Measurements from ENCODE around the gene RAB27B. TPM values are rescaled to one million over a fixed set of nuclear protein-coding genes. Genes with fewer than 3 reads are reported as not detected.

Gene RAB27B
- polyA plus RNA-seq, 2 of the 4 experiments (the other 2 are of a cell fraction): 11.0 to 13.2 TPM

GRCh38 chr18:54780285-54780861 is 47.9 kb upstream of the RAB27B start:
- ChIA-PET POLR2A (no interaction called here), CTCF (interaction anchor here (1.0 kb wide), 1 partner anchor 101 kb away, joined by 3 read pairs; no protein-coding TSS in a partner anchor)
- ATAC-seq (no peak), DNase-seq (ENCODE audit: low read depth in 1 of 2, low spot score in 1 of 2) (no peak), FAIRE-seq (no peak)
- TF ChIP-seq EHMT2 (IDR thresholded peaks at IDR 0.05; ENCODE audit: low read depth): no peak
- no peak for TF ChIP-seq EP300 (IDR thresholded peaks at IDR 0.05)
- TF ChIP-seq POLR2A (IDR thresholded peaks at IDR 0.05; ENCODE audit: low read length): no peak
- TF ChIP-seq MAZ (IDR thresholded peaks at IDR 0.05; ENCODE audit: borderline replicate concordance, low read depth, low read length): no peak
- TF ChIP-seq PBX3 (IDR thresholded peaks at IDR 0.05): no peak
- no peak for TF ChIP-seq SREBF2 (IDR thresholded peaks at IDR 0.05)
- no peak for TF ChIP-seq SMC3 (IDR thresholded peaks at IDR 0.05)
- TF ChIP-seq ATOH8 (CRISPR knock-in tag; IDR thresholded peaks at IDR 0.05; ENCODE audit: low read depth): no peak
- TF ChIP-seq MAFK (IDR thresholded peaks at IDR 0.05; ENCODE audit: partially characterized antibody): no peak
- no peak overlapping the region for H3K4me2 ChIP-seq
- WGBS (ENCODE audit: missing lambda C conversion rate): 92% methylated on average over 8 of the region's 11 CpGs
- H3K4me3 ChIP-seq: no peak overlapping the region
- H3K9me3 ChIP-seq: no peaks in the 10 kb centered on the region
- H3K4me1 ChIP-seq: peaks cover 27% of the 10 kb centered on the region
- peak overlapping the region in 1 of 2 experiments; percentile 91; a peak in 4 of 6 replicates for H3K27ac ChIP-seq

- FAIRE-seq: no peak
- WGBS (ENCODE audit: missing lambda C conversion rate): 83% methylated on average over 2 of the region's 2 CpGs
- CTCF ChIA-PET: interaction anchor here (1.0 kb wide), 1 partner anchor 102 kb away, joined by 3 read pairs; no protein-coding TSS in a partner anchor
- DNase-seq (ENCODE audit: low read depth in 1 of 2, low spot score in 1 of 2): no peak
- peak overlapping the region; percentile 19 to 91; a peak in 4 of 6 replicates for H3K27ac ChIP-seq
- no peaks in the 10 kb centered on the region for H3K9me3 ChIP-seq
- no peak overlapping the region for H3K4me3 ChIP-seq
- TF ChIP-seq HDAC2 (IDR thresholded peaks at IDR 0.05) (no peak), FOSL2 (IDR thresholded peaks at IDR 0.05) (no peak), FOSL2 (CRISPR knock-in tag; IDR thresholded peaks at IDR 0.05) (no peak), RARB (CRISPR knock-in tag; IDR thresholded peaks at IDR 0.05) (no peak), HMGXB4 (CRISPR knock-in tag; IDR thresholded peaks at IDR 0.05; ENCODE audit: borderline replicate concordance) (no peak), ESRRA (IDR thresholded peaks at IDR 0.05; ENCODE audit: borderline replicate concordance, low read length) (no peak)
- ATAC-seq: no peak
- H3K4me2 ChIP-seq: no peak overlapping the region
- POLR2A ChIA-PET: no interaction called here
- H3K4me1 ChIP-seq: peaks cover 21% of the 10 kb centered on the region
Observed at GRCh38 chr18:54780970-54781369, 47.3 kb upstream of the RAB27B start.

GRCh38 chr18:54783139-54783538 is 45.1 kb upstream of the RAB27B start:
- ATAC-seq (no peak), DNase-seq (ENCODE audit: low read depth in 1 of 2, low spot score in 1 of 2) (no peak), FAIRE-seq (no peak)
- ChIA-PET POLR2A (no interaction called here), CTCF (no interaction called here)
- H3K9me3 ChIP-seq: no peaks in the 10 kb centered on the region
- peaks cover 3% of the 10 kb centered on the region; the same call in 2 of the 3 replicates for H3K4me1 ChIP-seq
- no peak overlapping the region for H3K4me3 ChIP-seq
- H3K4me2 ChIP-seq: no peak overlapping the region
- H3K27ac ChIP-seq: no peak overlapping the region
- WGBS (ENCODE audit: missing lambda C conversion rate): 95% methylated on average over 1 of the region's 1 CpG
- TF ChIP-seq ZSCAN20 (CRISPR knock-in tag; IDR thresholded peaks at IDR 0.05) (no peak), TFCP2L1 (CRISPR knock-in tag; IDR thresholded peaks at IDR 0.05) (no peak), JUN (IDR thresholded peaks at IDR 0.05) (no peak), CTCF (IDR thresholded peaks at IDR 0.05) (no peak), FOXS1 (CRISPR knock-in tag; IDR thresholded peaks at IDR 0.05) (no peak), CBX8 (IDR thresholded peaks at IDR 0.05) (no peak), HMGXB4 (CRISPR knock-in tag; IDR thresholded peaks at IDR 0.05; ENCODE audit: borderline replicate concordance) (no peak), ATOH8 (CRISPR knock-in tag; IDR thresholded peaks at IDR 0.05; ENCODE audit: low read depth) (no peak), EHF (CRISPR knock-in tag; IDR thresholded peaks at IDR 0.05) (no peak), SMC3 (IDR thresholded peaks at IDR 0.05) (no peak), MYC (IDR thresholded peaks at IDR 0.05; ENCODE audit: borderline replicate concordance, low read length) (no peak), EHMT2 (IDR thresholded peaks at IDR 0.05; ENCODE audit: low read depth) (no peak), KDM1A (IDR thresholded peaks at IDR 0.05; ENCODE audit: low read depth) (no peak), NR3C1 (IDR thresholded peaks at IDR 0.05) (no peak), E2F6 (IDR thresholded peaks at IDR 0.05; ENCODE audit: borderline replicate concordance, low read depth) (no peak), ESRRA (IDR thresholded peaks at IDR 0.05; ENCODE audit: borderline replicate concordance, low read length) (no peak)

Data from A549 (cell line).